Glomerular visceral epithelial cell (primary cell): ENCODE results near the gene EDC3.
"Not testable (repeated sequence)": the region's sequence is repeated elsewhere in the genome, so short reads cannot be mapped to it uniquely, and the experiment has no call there.

Experiments
- DNase-seq: peaks from one replicate; pipeline ENCODE4 v3.0.0-alpha.2; 2016; ENCODE audit errors: extremely low spot score

Gene EDC3

GRCh38 chr15:74653426-74654102, 42.3 kb downstream of the EDC3 start:
- peak; percentile 80 for DNase-seq

GRCh38 chr15:74651242-74651741, 44.5 kb downstream of the EDC3 start:
- peak; percentile 51 for DNase-seq

- no peak for DNase-seq
Observed at GRCh38 chr15:74648051-74648842, 47.6 kb downstream of the EDC3 start.

GRCh38 chr15:74646480-74646879, 49.3 kb downstream of the EDC3 start:
- no peak for DNase-seq

GRCh38 chr15:74643665-74644204, 52.1 kb downstream of the EDC3 start:
- no peak for DNase-seq

- DNase-seq = no peak
Observed at GRCh38 chr15:74642734-74643664, 52.8 kb downstream of the EDC3 start.

GRCh38 chr15:74642348-74642733, 53.5 kb downstream of the EDC3 start:
- DNase-seq = no peak

GRCh38 chr15:74641151-74641550, 54.7 kb downstream of the EDC3 start:
- DNase-seq = no peak

- no peak for DNase-seq
Observed at GRCh38 chr15:74636984-74637383, 58.8 kb downstream of the EDC3 start.

GRCh38 chr15:74635228-74635627, 60.6 kb downstream of the EDC3 start:
- DNase-seq = peak; percentile 69

GRCh38 chr15:74633781-74634180, 62.0 kb downstream of the EDC3 start:
- no peak for DNase-seq

- DNase-seq = no peak
Observed at GRCh38 chr15:74632601-74633000, 63.2 kb downstream of the EDC3 start.

- DNase-seq = peak; percentile 58
Observed at GRCh38 chr15:74631935-74632560, 63.8 kb downstream of the EDC3 start.

GRCh38 chr15:74631408-74631807, 64.4 kb downstream of the EDC3 start:
- DNase-seq = no peak

GRCh38 chr15:74631087-74631385, 64.8 kb downstream of the EDC3 start:
- no peak for DNase-seq

- no peak for DNase-seq
Observed at GRCh38 chr15:74630284-74631086, 65.3 kb downstream of the EDC3 start.

GRCh38 chr15:74629696-74630095, 66.1 kb downstream of the EDC3 start:
- not testable (repeated sequence) for DNase-seq

- no peak for DNase-seq
Observed at GRCh38 chr15:74628949-74629348, 66.9 kb downstream of the EDC3 start.

GRCh38 chr15:74628199-74628598, 67.6 kb downstream of the EDC3 start:
- no peak for DNase-seq

- no peak for DNase-seq
Observed at GRCh38 chr15:74627766-74628165, 68.1 kb downstream of the EDC3 start.
